Sigmoid colon (tissue), 4 donors: ENCODE data around the gene MAPK8IP3.
"Not testable (repeated sequence)": the region's sequence is repeated elsewhere in the genome, so short reads cannot be mapped to it uniquely, and the experiment has no call there.

Experiments
- CTCF ChIP-seq, 4 experiments: fragments of 450-650 bp in 3 of 4; fragments of 200-600 bp in 1 of 4; IDR thresholded peaks; one replicate each; pipeline ENCODE4 v1.5.1; 2016 to 2019; ENCODE audit warnings: antibody characterized with exemption in 4 of 4, mild to moderate bottlenecking in 3 of 4, moderate library complexity in 2 of 4
- EP300 ChIP-seq, 4 donors: sonication (generic); formaldehyde crosslinking; IDR thresholded peaks; one replicate each; pipeline ENCODE4 v1.6.1; 2017; ENCODE audit warnings: antibody characterized with exemption in 4 of 4
- POLR2A ChIP-seq, 2 donors: fragments of 450-650 bp; IDR thresholded peaks; one replicate each; pipeline ENCODE4 v1.6.1; 2016; ENCODE audit warnings: antibody characterized with exemption in 2 of 2, mild to moderate bottlenecking in 2 of 2, moderate library complexity in 2 of 2
- POLR2AphosphoS5 ChIP-seq, 4 donors: sonication (generic); formaldehyde crosslinking; IDR thresholded peaks; one replicate each; pipeline ENCODE4 v1.6.1; 2017; ENCODE audit warnings: antibody characterized with exemption in 4 of 4

GRCh38 chr16:1732551-1732987 is 26.6 kb downstream of the MAPK8IP3 start:
- TF ChIP-seq CTCF, POLR2A, POLR2AphosphoS5, EP300 (IDR thresholded peaks at IDR 0.05): not testable (repeated sequence)
